H9 (cell line): ENCODE measurements around the gene DCTN1. TPM values are rescaled to one million over a fixed set of nuclear protein-coding genes. Genes with fewer than 3 reads are reported as not detected.
A peak's percentile ranks its signal among the peaks of the same experiment; 100 is the strongest.

ENCODE experiments used
- DNase-seq: peaks from one replicate; pipeline ENCODE4 v3.0.0-alpha.2; 2017
- H2AFZ ChIP-seq: one replicate; pipeline ENCODE4 v1.6.1; 2013; ENCODE audit warnings: mild to moderate bottlenecking, low read length, control low read depth, moderate library complexity
- H2AK5ac ChIP-seq: 2 replicates; pipeline ENCODE4 v1.6.1; 2013; ENCODE audit warnings: low read length, control low read depth, mixed read lengths; ENCODE audit not compliant: insufficient read length
- H2BK120ac ChIP-seq: one replicate; pipeline ENCODE4 v1.6.1; 2013; ENCODE audit warnings: low read depth, mild to moderate bottlenecking, low read length, control low read depth, inconsistent platforms; ENCODE audit not compliant: poor library complexity, severe bottlenecking
- H2BK12ac ChIP-seq: 2 replicates; pipeline ENCODE4 v1.6.1; 2013; ENCODE audit warnings: low read length, control low read depth, mixed read lengths, low read depth; ENCODE audit not compliant: insufficient read length
- H2BK15ac ChIP-seq: 2 replicates; pipeline ENCODE4 v1.6.1; 2013; ENCODE audit warnings: low read depth, low read length, control low read depth
- H2BK20ac ChIP-seq: one replicate; pipeline ENCODE4 v1.6.1; 2013; ENCODE audit warnings: low read depth, mild to moderate bottlenecking, low read length, control low read depth, inconsistent platforms; ENCODE audit not compliant: poor library complexity, severe bottlenecking
- H2BK5ac ChIP-seq: 2 replicates; pipeline ENCODE4 v1.6.1; 2013; ENCODE audit warnings: low read length, control low read depth, mixed read lengths; ENCODE audit not compliant: insufficient read length
- H3K14ac ChIP-seq: 2 replicates; pipeline ENCODE4 v1.6.1; 2013; ENCODE audit warnings: low read length, control low read depth; ENCODE audit not compliant: insufficient read depth
- H3K18ac ChIP-seq: 2 replicates; pipeline ENCODE4 v1.6.1; 2013; ENCODE audit warnings: low read depth, mild to moderate bottlenecking, mixed read lengths, low read length, control low read depth; ENCODE audit not compliant: insufficient read length
- H3K23ac ChIP-seq: 2 replicates; pipeline ENCODE4 v1.6.1; 2013; ENCODE audit warnings: low read length, control low read depth, mixed read lengths, low read depth; ENCODE audit not compliant: insufficient read length
- H3K23me2 ChIP-seq: 2 replicates; pipeline ENCODE4 v1.6.1; 2013; ENCODE audit warnings: low read depth, mild to moderate bottlenecking, mixed read lengths, low read length, control low read depth; ENCODE audit not compliant: insufficient read length, poor library complexity, severe bottlenecking
- H3K27ac ChIP-seq: 2 replicates; pipeline ENCODE4 v1.5.1; 2013; ENCODE audit warnings: low read length, control low read depth, mixed read lengths, low read depth; ENCODE audit not compliant: insufficient read length
- H3K27me3 ChIP-seq: 2 replicates; pipeline ENCODE4 v1.6.1; 2013; ENCODE audit warnings: low read length, control low read depth, inconsistent platforms; ENCODE audit not compliant: insufficient read depth
- H3K4ac ChIP-seq: 2 replicates; pipeline ENCODE4 v1.6.1; 2013; ENCODE audit warnings: low read depth, mild to moderate bottlenecking, control low read depth, inconsistent platforms, low read length, moderate library complexity
- H3K4me1 ChIP-seq: 2 replicates; pipeline ENCODE4 v1.6.1; 2013; ENCODE audit warnings: low read length, control low read depth, inconsistent platforms; ENCODE audit not compliant: insufficient read depth
- H3K4me2 ChIP-seq: 2 replicates; pipeline ENCODE4 v1.6.1; 2013; ENCODE audit warnings: low read length, control low read depth, mixed read lengths; ENCODE audit not compliant: insufficient read length, insufficient read depth
- H3K56ac ChIP-seq: 2 replicates; pipeline ENCODE4 v1.6.1; 2013; ENCODE audit warnings: low read depth, mild to moderate bottlenecking, mixed read lengths, low read length, control low read depth; ENCODE audit not compliant: insufficient read length
- H3K79me1 ChIP-seq: 2 replicates; pipeline ENCODE4 v1.6.1; 2013; ENCODE audit warnings: low read depth, mild to moderate bottlenecking, moderate library complexity, low read length, control low read depth, inconsistent platforms; ENCODE audit not compliant: insufficient read depth, poor library complexity, severe bottlenecking
- H3K79me2 ChIP-seq: 2 replicates; pipeline ENCODE4 v1.6.1; 2013; ENCODE audit warnings: low read length, control low read depth, inconsistent platforms; ENCODE audit not compliant: insufficient read depth
- H3K9ac ChIP-seq: 2 replicates; pipeline ENCODE4 v1.6.1; 2013; ENCODE audit warnings: low read length, control low read depth, mixed read lengths; ENCODE audit not compliant: insufficient read length; ENCODE audit errors: extremely low read depth
- H3K9me3 ChIP-seq: one replicate; pipeline ENCODE4 v1.6.1; 2013; ENCODE audit warnings: low read depth, low read length, inconsistent platforms; ENCODE audit not compliant: control insufficient read depth
- H3T11ph ChIP-seq: one replicate; pipeline ENCODE4 v1.6.1; 2013; ENCODE audit warnings: mild to moderate bottlenecking, low read length, control low read depth, inconsistent platforms
- H4K20me1 ChIP-seq: one replicate; pipeline ENCODE4 v1.6.1; 2013; ENCODE audit not compliant: control insufficient read depth, insufficient read length, insufficient read depth
- H4K5ac ChIP-seq: 2 replicates; pipeline ENCODE4 v1.6.1; 2013; ENCODE audit warnings: low read depth, mild to moderate bottlenecking, mixed read lengths, low read length, control low read depth; ENCODE audit not compliant: insufficient read length
- H4K8ac ChIP-seq: replicated peaks from 2 replicates; pipeline ENCODE4 v1.6.1; 2013; ENCODE audit warnings: low read length, control low read depth, mixed read lengths, low read depth; ENCODE audit not compliant: insufficient read length
- H4K91ac ChIP-seq: 2 replicates; pipeline ENCODE4 v1.6.1; 2013; ENCODE audit warnings: low read depth, mild to moderate bottlenecking, moderate library complexity, mixed read lengths, low read length, control low read depth; ENCODE audit not compliant: insufficient read length
- H3K27ac Mint-ChIP-seq, 3 experiments: 2 replicates in 2 of 3; 3 replicates in 1 of 3; pipeline ENCODE4 v1.8.0; 2020 to 2021; ENCODE audit warnings: mixed read lengths in 3 of 3, mild to moderate bottlenecking in 1 of 3, moderate library complexity in 1 of 3
- H3K27me3 Mint-ChIP-seq: 2 replicates; pipeline ENCODE4 v1.8.0; 2021; ENCODE audit warnings: low read depth, mild to moderate bottlenecking, moderate library complexity, mixed read lengths
- H3K36me3 Mint-ChIP-seq, 3 experiments: 2 replicates in 2 of 3; 3 replicates in 1 of 3; pipeline ENCODE4 v1.8.0; 2020 to 2021; ENCODE audit warnings: low read depth in 3 of 3, mixed read lengths in 3 of 3; ENCODE audit not compliant: insufficient read depth in 1 of 3
- H3K4me1 Mint-ChIP-seq, 2 experiments: 2 replicates each; pipeline ENCODE4 v1.8.0; 2020; ENCODE audit warnings: mixed read lengths in 2 of 2
- H3K4me3 Mint-ChIP-seq, 2 experiments: 2 replicates in 1 of 2; 3 replicates in 1 of 2; pipeline ENCODE4 v1.8.0; 2020 to 2021; ENCODE audit warnings: mild to moderate bottlenecking in 2 of 2, mixed read lengths in 2 of 2, moderate library complexity in 1 of 2
- H3K9me3 Mint-ChIP-seq, 2 experiments: 2 replicates in 1 of 2; 3 replicates in 1 of 2; pipeline ENCODE4 v1.8.0; 2020; ENCODE audit warnings: mild to moderate bottlenecking in 2 of 2, mixed read lengths in 2 of 2, moderate library complexity in 1 of 2
- CTCF ChIP-seq: fragments of 200-600 bp; sonication (generic); conservative IDR thresholded peaks from 3 replicates; pipeline ENCODE4 v1.8.0; 2021; ENCODE audit warnings: antibody characterized with exemption, mild to moderate bottlenecking
- WGBS: extraction: QIAGEN DNeasy Blood & Tissue Kit; methylation state at CpG from one replicate; pipeline ENCODE4 v1.1.7; 2013; ENCODE audit warnings: missing lambda C conversion rate, low lambda C conversion rate, mixed read lengths; ENCODE audit not compliant: insufficient read length; ENCODE audit errors: extremely low coverage; 5-methylcytosine and 5-hydroxymethylcytosine counted together
- total RNA-seq: library from RNA; stranded (reverse); gene quantifications from 2 replicates; pipeline ENCODE4 v1.2.1, GENCODE V29; 2021

DCTN1 gene
- total RNA-seq, 1 experiment from 2014 or later: 141 TPM

DNA sequence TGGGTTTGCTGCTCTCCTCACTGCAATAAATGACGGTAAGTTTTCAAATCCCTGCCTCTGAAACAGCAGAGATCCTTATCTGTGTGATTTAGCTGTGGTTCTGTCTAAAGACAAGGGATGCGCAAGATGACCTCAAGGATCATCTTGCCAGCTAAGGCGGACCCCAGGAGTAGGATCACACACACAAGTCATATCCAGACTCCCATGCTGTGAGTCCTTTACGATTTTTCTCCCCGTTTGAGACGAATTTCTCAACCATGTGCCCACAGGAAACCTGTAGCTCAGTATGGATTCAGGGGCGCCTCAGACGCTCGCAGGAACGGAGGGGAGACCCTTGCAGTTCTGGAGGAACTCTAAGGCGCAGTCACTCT lies 11.1 kb upstream of the DCTN1 start:
- Mint-ChIP-seq H3K27me3 (peaks cover 1% of the 10 kb centered on the region), H3K27ac (peak overlapping the region; percentile 86 to 98 (median 95); a peak in 6 of 7 replicates), H3K4me1 (peaks cover 0 to 6% of the 10 kb centered on the region in 2 experiments; a peak in 3 of 4 replicates), H3K36me3 (no peaks in the 10 kb centered on the region), H3K4me3 (peak overlapping the region; percentile 84 to 90), H3K9me3 (no peaks in the 10 kb centered on the region)
- Histone ChIP-seq H3K9ac (peak overlapping the region; percentile 87), H3K27me3 (no peaks in the 10 kb centered on the region), H3K56ac (no peak overlapping the region), H3K4me2 (peak overlapping the region; percentile 96), H2BK20ac (no peak overlapping the region), H3K9me3 (no peaks in the 10 kb centered on the region), H2BK12ac (no peak overlapping the region), H3K23ac (no peak overlapping the region), H3K18ac (no peak overlapping the region), H3K14ac (peak overlapping the region; percentile 48; the same call in 1 of the 2 replicates), H2AFZ (peak overlapping the region; percentile 84), H4K20me1 (no peaks in the 10 kb centered on the region), H2BK5ac (no peak overlapping the region), H3K27ac (no peak overlapping the region), H3K79me2 (peaks cover 18% of the 10 kb centered on the region; the same call in 1 of the 2 replicates), H2BK120ac (no peak overlapping the region), H2AK5ac (no peak overlapping the region), H3K23me2 (peaks cover 7% of the 10 kb centered on the region), H4K5ac (no peak overlapping the region), H4K91ac (no peak overlapping the region), H2BK15ac (no peak overlapping the region), H4K8ac (no peak overlapping the region), H3K79me1 (no peaks in the 10 kb centered on the region), H3T11ph (no peak overlapping the region), H3K4ac (no peak overlapping the region), H3K4me1 (peaks cover 4% of the 10 kb centered on the region; the same call in 1 of the 2 replicates)
- no peak for DNase-seq
- WGBS: no CpG with 5 or more reads among the region's 11 CpGs
- TF ChIP-seq CTCF: no peak
